OCI-LY7 (cell line): Measurements from ENCODE around the gene TMEM87A. TPM values are rescaled to one million over a fixed set of nuclear protein-coding genes. Genes with fewer than 3 reads are reported as not detected.

Source experiments
- BruUV-seq: library from RNA; stranded (reverse); fragments of 400-500 nt; replicated peaks from 2 replicates; lab custom pipeline; 2021; lab: Mats Ljungman, UMichigan
- CTCF ChIA-PET: fragments of 300-600 bp; sonication (Branson Sonifier 250); formaldehyde crosslinking; loops from one replicate; lab custom pipeline; 2022; ENCODE audit warnings: antibody characterized with exemption; ENCODE audit not compliant: unreplicated experiment; lab: Charles Lee
- POLR2A ChIA-PET: fragments of 300-600 bp; sonication (Branson Sonifier 250); formaldehyde crosslinking; loops from one replicate; lab custom pipeline; 2022; ENCODE audit warnings: antibody characterized with exemption; lab: Charles Lee
- DNase-seq: peaks from one replicate; pipeline ENCODE4 v3.0.0-alpha.2; 2015; ENCODE audit warnings: low spot score
- H2AFZ ChIP-seq: fragments of 200-600 bp; sonication (generic), shearing (Covaris generic); 2 replicates; pipeline ENCODE4 v1.6.1; 2014; ENCODE audit warnings: mild to moderate bottlenecking, antibody characterized with exemption, low read length, moderate library complexity
- H3K27ac ChIP-seq: fragments of 200-600 bp; sonication (generic); 2 replicates; pipeline ENCODE4 v1.5.1; 2014; ENCODE audit warnings: mixed run types, low read depth, mild to moderate bottlenecking, moderate library complexity, low read length, inconsistent platforms; ENCODE audit not compliant: poor library complexity, severe bottlenecking
- H3K36me3 ChIP-seq: fragments of 200-600 bp; sonication (generic); 2 replicates; pipeline ENCODE4 v1.6.1; 2014; ENCODE audit warnings: mild to moderate bottlenecking, antibody characterized with exemption, low read length, moderate library complexity, mixed read lengths; ENCODE audit not compliant: insufficient read depth
- H3K4me1 ChIP-seq: fragments of 200-600 bp; sonication (generic); 2 replicates; pipeline ENCODE4 v1.5.1; 2014; ENCODE audit warnings: mild to moderate bottlenecking, low read length; ENCODE audit not compliant: insufficient read depth, poor library complexity, severe bottlenecking
- H3K4me2 ChIP-seq: fragments of 200-600 bp; sonication (generic); 2 replicates; pipeline ENCODE4 v1.6.1; 2014; ENCODE audit warnings: mild to moderate bottlenecking, low read length
- H3K4me3 ChIP-seq: fragments of 200-600 bp; sonication (generic); 2 replicates; pipeline ENCODE4 v1.5.1; 2014; ENCODE audit warnings: mild to moderate bottlenecking, low read depth, low read length; ENCODE audit not compliant: poor library complexity, severe bottlenecking
- H3K79me2 ChIP-seq: fragments of 200-600 bp; sonication (generic); 2 replicates; pipeline ENCODE4 v1.6.1; 2016; ENCODE audit warnings: low read depth, mild to moderate bottlenecking, low read length, moderate library complexity, mixed read lengths; ENCODE audit not compliant: insufficient read depth
- H3K9me2 ChIP-seq: fragments of 200-600 bp; sonication (generic); 2 replicates; pipeline ENCODE4 v1.6.1; 2016; ENCODE audit warnings: mild to moderate bottlenecking, low read length, mixed read lengths; ENCODE audit not compliant: insufficient read depth
- H3K9me3 ChIP-seq: fragments of 200-600 bp; sonication (generic); 2 replicates; pipeline ENCODE4 v1.6.1; 2014; ENCODE audit warnings: mild to moderate bottlenecking, mixed run types, low read length, mixed read lengths
- H4K20me1 ChIP-seq: fragments of 200-600 bp; sonication (generic); 2 replicates; pipeline ENCODE4 v1.6.1; 2014; ENCODE audit warnings: mild to moderate bottlenecking, antibody characterized with exemption, low read length, moderate library complexity, mixed read lengths; ENCODE audit not compliant: insufficient read depth
- CTCF ChIP-seq: fragments of 200-600 bp; sonication (generic); conservative IDR thresholded peaks from 2 replicates; pipeline ENCODE4 v1.5.1; 2014; ENCODE audit warnings: mild to moderate bottlenecking, antibody characterized with exemption, low read length, moderate library complexity, mixed read lengths
- EZH2phosphoT487 ChIP-seq: fragments of 200-600 bp; sonication (generic); IDR thresholded peaks from 2 replicates; pipeline ENCODE4 v1.6.1; 2018; ENCODE audit warnings: low read depth, borderline replicate concordance, mild to moderate bottlenecking, mixed run types, antibody characterized with exemption, low read length, moderate library complexity, mixed read lengths
- intact Hi-C: fragments of 100-400 bp; cut with micrococcal nuclease; formaldehyde crosslinking; loops from one replicate; pipeline ENCODE4 v1.10.0; 2022; ENCODE audit not compliant: unreplicated experiment
- total RNA-seq, 2 experiments: library from RNA; depleted of rRNA in 1 of 2; stranded (reverse); fragments of >200 nt in 1 of 2; shearing (Covaris generic) in 1 of 2; gene quantifications; 2 replicates each; pipeline ENCODE4 v1.2.3, GENCODE V29; 2014 to 2022

Gene TMEM87A
- total RNA-seq, 2 experiments from 2014 or later, result 23.2 to 24.5 TPM

DNA sequence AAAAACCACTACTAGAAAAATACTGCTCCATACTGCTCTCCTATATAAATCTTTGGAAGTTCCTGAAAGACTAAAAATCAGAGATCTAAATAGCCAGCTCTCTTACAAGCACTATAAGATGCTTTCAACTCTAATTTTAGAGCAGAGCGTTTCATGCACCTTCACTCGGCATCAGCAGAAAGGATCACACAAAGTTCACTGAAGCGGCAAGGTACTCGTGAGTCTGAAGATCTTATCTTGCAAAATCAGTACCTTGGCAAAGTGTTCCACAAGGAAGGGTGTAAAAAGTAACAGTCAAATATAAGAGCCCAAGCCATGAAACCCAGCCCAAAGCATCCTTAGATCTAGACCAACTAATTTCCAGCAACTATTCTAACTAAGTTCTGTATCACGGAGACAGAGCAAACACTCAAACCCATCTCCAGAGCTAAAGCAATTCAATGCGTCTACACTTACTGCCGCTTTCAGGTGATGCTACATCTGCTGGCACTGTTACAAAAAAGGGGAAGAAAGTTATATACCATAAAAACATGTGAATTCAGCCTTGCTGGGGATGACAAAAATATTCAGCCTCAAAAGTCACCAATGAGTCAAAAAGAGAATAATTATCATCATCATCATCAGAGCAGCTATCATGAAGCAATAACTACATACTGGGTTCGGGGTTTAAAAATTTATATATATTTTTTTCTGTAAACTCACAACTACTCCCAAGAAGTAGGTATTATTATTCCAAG lies 81.5 kb downstream of the TMEM87A start:
- POLR2A ChIA-PET, result interaction anchor here (0.7 to 1.1 kb wide), 2 partner anchors 17 to 657 kb away, joined by 3 read pairs; partner anchors contain the start of gene VPS39
- no TSS peak for BruUV-seq
- CTCF ChIA-PET, result no interaction called here
- Histone ChIP-seq H3K27ac (peak overlapping the region; percentile 38), H4K20me1 (no peaks in the 10 kb centered on the region), H3K79me2 (no peaks in the 10 kb centered on the region), H3K9me2 (no peaks in the 10 kb centered on the region), H3K4me3 (peak overlapping the region; percentile 25), H3K9me3 (no peaks in the 10 kb centered on the region), H3K36me3 (peaks cover 56% of the 10 kb centered on the region), H3K4me2 (peak overlapping the region; percentile 71), H2AFZ (peak overlapping the region; percentile 34; the same call in 1 of the 2 replicates), H3K4me1 (peaks cover 22% of the 10 kb centered on the region)
- intact Hi-C loops, result no loop called here
- DNase-seq, result peak; percentile 50
- no peak for TF ChIP-seq CTCF

DNA sequence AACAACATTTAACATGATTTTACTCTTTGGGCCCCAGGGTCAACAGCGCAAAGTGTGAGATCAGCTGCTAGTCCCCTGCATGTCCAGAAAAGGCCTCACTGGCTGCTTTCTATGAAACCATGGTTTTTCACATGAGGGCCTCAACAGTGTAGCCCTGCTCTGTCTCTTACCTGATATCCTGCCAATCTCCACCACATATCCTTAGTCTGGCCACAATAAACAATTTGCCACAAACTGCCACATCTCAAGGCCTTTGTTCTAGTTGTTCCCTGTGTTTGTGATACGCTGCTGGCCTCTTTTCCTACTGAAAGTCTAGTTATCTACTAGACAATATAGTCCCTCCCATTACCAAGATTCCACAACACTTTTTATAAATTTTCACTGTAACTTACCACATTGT lies 82.9 kb downstream of the TMEM87A start:
- Histone ChIP-seq H3K9me2 (no peaks in the 10 kb centered on the region), H3K27ac (no peak overlapping the region), H3K9me3 (no peaks in the 10 kb centered on the region), H3K36me3 (peaks cover 70% of the 10 kb centered on the region), H3K4me2 (no peak overlapping the region), H3K4me1 (peaks cover 22% of the 10 kb centered on the region), H4K20me1 (no peaks in the 10 kb centered on the region), H2AFZ (no peak overlapping the region), H3K4me3 (no peak overlapping the region), H3K79me2 (no peaks in the 10 kb centered on the region)
- CTCF ChIA-PET, result no interaction called here
- no TSS peak for BruUV-seq
- TF ChIP-seq CTCF (no peak), EZH2phosphoT487 (no peak)
- no peak for DNase-seq
- POLR2A ChIA-PET, result no interaction called here
- intact Hi-C loops, result no loop called here

GRCh38 chr15:42185801-42186200 lies 87.4 kb downstream of the TMEM87A start:
- BruUV-seq, result no TSS peak
- Histone ChIP-seq H4K20me1 (no peaks in the 10 kb centered on the region), H3K27ac (no peak overlapping the region), H2AFZ (no peak overlapping the region), H3K79me2 (no peaks in the 10 kb centered on the region), H3K36me3 (peaks cover 87% of the 10 kb centered on the region), H3K4me2 (no peak overlapping the region), H3K9me3 (no peaks in the 10 kb centered on the region), H3K4me3 (no peak overlapping the region), H3K4me1 (peaks cover 1% of the 10 kb centered on the region), H3K9me2 (no peaks in the 10 kb centered on the region)
- ChIA-PET POLR2A (no interaction called here), CTCF (no interaction called here)
- TF ChIP-seq CTCF (no peak), EZH2phosphoT487 (no peak)
- no peak for DNase-seq
- intact Hi-C loops, result no loop called here
